A673 (cell line): ENCODE results near the gene GRIN3A. TPM values are rescaled to one million over a fixed set of nuclear protein-coding genes. Genes with fewer than 3 reads are reported as not detected.

ENCODE experiments used
- BruUV-seq: library from RNA; stranded (reverse); fragments of 400-500 nt; replicated peaks from 2 replicates; lab custom pipeline; 2021; lab: Mats Ljungman, UMichigan
- CTCF ChIA-PET: fragments of 300-600 bp; sonication (Branson Sonifier 250); formaldehyde crosslinking; loops from one replicate; lab custom pipeline; 2022; ENCODE audit warnings: antibody characterized with exemption; lab: Charles Lee
- POLR2A ChIA-PET: fragments of 300-600 bp; sonication (Branson Sonifier 250); formaldehyde crosslinking; loops from one replicate; lab custom pipeline; 2022; ENCODE audit warnings: antibody characterized with exemption; ENCODE audit not compliant: low non-redundant PET; lab: Charles Lee
- DNase-seq: peaks from one replicate; pipeline ENCODE4 v3.0.0-alpha.2; 2015; ENCODE audit warnings: low spot score
- H3K27ac ChIP-seq: fragments of 200-600 bp; sonication (generic); 2 replicates; pipeline ENCODE4 v1.5.1; 2016; ENCODE audit warnings: mixed run types, low read depth, mild to moderate bottlenecking, mixed read lengths, antibody characterized with exemption, low read length; ENCODE audit not compliant: poor library complexity, severe bottlenecking
- H3K27me3 ChIP-seq: fragments of 200-600 bp; sonication (generic); replicated peaks from 2 replicates; pipeline ENCODE4 v1.6.1; 2017; ENCODE audit warnings: mixed run types, low read depth, mild to moderate bottlenecking, mixed read lengths, antibody characterized with exemption, low read length; ENCODE audit not compliant: insufficient read depth, poor library complexity
- H3K36me3 ChIP-seq: fragments of 200-600 bp; sonication (generic); 2 replicates; pipeline ENCODE4 v1.6.1; 2016; ENCODE audit warnings: mixed run types, mild to moderate bottlenecking, mixed read lengths, antibody characterized with exemption, low read length; ENCODE audit not compliant: insufficient read depth, poor library complexity, severe bottlenecking
- H3K4me1 ChIP-seq: fragments of 200-600 bp; sonication (generic); 2 replicates; pipeline ENCODE4 v1.6.1; 2017; ENCODE audit warnings: mixed run types, mild to moderate bottlenecking, mixed read lengths, antibody characterized with exemption, low read length; ENCODE audit not compliant: insufficient read depth, poor library complexity, severe bottlenecking
- H3K4me3 ChIP-seq: fragments of 200-600 bp; sonication (generic); 2 replicates; pipeline ENCODE4 v1.5.1; 2016; ENCODE audit warnings: low read depth, mixed run types, mild to moderate bottlenecking, mixed read lengths, low read length; ENCODE audit not compliant: poor library complexity, severe bottlenecking
- H3K9me3 ChIP-seq: fragments of 200-600 bp; sonication (generic); 2 replicates; pipeline ENCODE4 v1.6.1; 2016; ENCODE audit warnings: mixed run types, low read depth, mild to moderate bottlenecking, mixed read lengths, antibody characterized with exemption, low read length; ENCODE audit not compliant: poor library complexity, severe bottlenecking
- EZH2 ChIP-seq: fragments of 200-600 bp; sonication (generic); IDR thresholded peaks from 2 replicates; pipeline ENCODE4 v1.6.1; 2017; ENCODE audit warnings: borderline replicate concordance, low read depth, mild to moderate bottlenecking, mixed read lengths, antibody characterized with exemption, low read length; ENCODE audit not compliant: poor library complexity, severe bottlenecking
- intact Hi-C: fragments of 100-400 bp; cut with micrococcal nuclease; formaldehyde crosslinking; loops from one replicate; pipeline ENCODE4 v1.10.0; 2022; ENCODE audit not compliant: unreplicated experiment
- total RNA-seq: library from RNA; stranded (reverse); gene quantifications from 2 replicates; pipeline ENCODE4 v1.2.3, GENCODE V29; 2021
- TF ChIP-seq, protein P1 (sequence below): fragments of 300-800, 200-600 bp; sonication (generic); conservative IDR thresholded peaks from 2 replicates; pipeline ENCODE4 v1.5.1; 2017; ENCODE audit warnings: low read depth, mild to moderate bottlenecking, antibody characterized with exemption, low read length, moderate library complexity, mixed read lengths

GRIN3A gene
- total RNA-seq, 1 experiment from 2014 or later = not detected

- Histone ChIP-seq H3K36me3 (no peaks in the 10 kb centered on the region), H3K4me1 (no peaks in the 10 kb centered on the region), H3K27ac (no peak overlapping the region), H3K27me3 (peaks cover 12% of the 10 kb centered on the region), H3K4me3 (no peak overlapping the region), H3K9me3 (no peaks in the 10 kb centered on the region)
- TF ChIP-seq, protein P1, sequence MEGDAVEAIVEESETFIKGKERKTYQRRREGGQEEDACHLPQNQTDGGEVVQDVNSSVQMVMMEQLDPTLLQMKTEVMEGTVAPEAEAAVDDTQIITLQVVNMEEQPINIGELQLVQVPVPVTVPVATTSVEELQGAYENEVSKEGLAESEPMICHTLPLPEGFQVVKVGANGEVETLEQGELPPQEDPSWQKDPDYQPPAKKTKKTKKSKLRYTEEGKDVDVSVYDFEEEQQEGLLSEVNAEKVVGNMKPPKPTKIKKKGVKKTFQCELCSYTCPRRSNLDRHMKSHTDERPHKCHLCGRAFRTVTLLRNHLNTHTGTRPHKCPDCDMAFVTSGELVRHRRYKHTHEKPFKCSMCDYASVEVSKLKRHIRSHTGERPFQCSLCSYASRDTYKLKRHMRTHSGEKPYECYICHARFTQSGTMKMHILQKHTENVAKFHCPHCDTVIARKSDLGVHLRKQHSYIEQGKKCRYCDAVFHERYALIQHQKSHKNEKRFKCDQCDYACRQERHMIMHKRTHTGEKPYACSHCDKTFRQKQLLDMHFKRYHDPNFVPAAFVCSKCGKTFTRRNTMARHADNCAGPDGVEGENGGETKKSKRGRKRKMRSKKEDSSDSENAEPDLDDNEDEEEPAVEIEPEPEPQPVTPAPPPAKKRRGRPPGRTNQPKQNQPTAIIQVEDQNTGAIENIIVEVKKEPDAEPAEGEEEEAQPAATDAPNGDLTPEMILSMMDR = no peak
- no peak for TF ChIP-seq EZH2
- no peak for DNase-seq
- POLR2A ChIA-PET = no interaction called here
- CTCF ChIA-PET = no interaction called here
- no TSS peak for BruUV-seq
- intact Hi-C loops = no loop called here
Observed at GRCh38 chr9:101683236-101683635, 55.2 kb downstream of the GRIN3A start.

GRCh38 chr9:101677861-101678260 lies 60.6 kb downstream of the GRIN3A start:
- Histone ChIP-seq H3K27me3 (peaks cover under 1% of the 10 kb centered on the region), H3K36me3 (no peaks in the 10 kb centered on the region), H3K9me3 (no peaks in the 10 kb centered on the region), H3K27ac (no peak overlapping the region), H3K4me3 (no peak overlapping the region), H3K4me1 (no peaks in the 10 kb centered on the region)
- TF ChIP-seq, protein P1 = no peak
- TF ChIP-seq EZH2 = no peak
- CTCF ChIA-PET = no interaction called here
- no peak for DNase-seq
- BruUV-seq = no TSS peak
- POLR2A ChIA-PET = no interaction called here
- intact Hi-C loops = no loop called here

GRCh38 chr9:101675341-101675740 lies 63.1 kb downstream of the GRIN3A start:
- Histone ChIP-seq H3K27me3 (no peaks in the 10 kb centered on the region), H3K36me3 (no peaks in the 10 kb centered on the region), H3K27ac (no peak overlapping the region), H3K4me1 (no peaks in the 10 kb centered on the region), H3K4me3 (no peak overlapping the region), H3K9me3 (no peaks in the 10 kb centered on the region)
- no TSS peak for BruUV-seq
- POLR2A ChIA-PET = no interaction called here
- CTCF ChIA-PET = no interaction called here
- DNase-seq = no peak
- intact Hi-C loops = no loop called here
- TF ChIP-seq EZH2 = no peak
- TF ChIP-seq, protein P1 = no peak
